ENCODE data around the gene SEPTIN5.

Gene SEPTIN5

DNA sequence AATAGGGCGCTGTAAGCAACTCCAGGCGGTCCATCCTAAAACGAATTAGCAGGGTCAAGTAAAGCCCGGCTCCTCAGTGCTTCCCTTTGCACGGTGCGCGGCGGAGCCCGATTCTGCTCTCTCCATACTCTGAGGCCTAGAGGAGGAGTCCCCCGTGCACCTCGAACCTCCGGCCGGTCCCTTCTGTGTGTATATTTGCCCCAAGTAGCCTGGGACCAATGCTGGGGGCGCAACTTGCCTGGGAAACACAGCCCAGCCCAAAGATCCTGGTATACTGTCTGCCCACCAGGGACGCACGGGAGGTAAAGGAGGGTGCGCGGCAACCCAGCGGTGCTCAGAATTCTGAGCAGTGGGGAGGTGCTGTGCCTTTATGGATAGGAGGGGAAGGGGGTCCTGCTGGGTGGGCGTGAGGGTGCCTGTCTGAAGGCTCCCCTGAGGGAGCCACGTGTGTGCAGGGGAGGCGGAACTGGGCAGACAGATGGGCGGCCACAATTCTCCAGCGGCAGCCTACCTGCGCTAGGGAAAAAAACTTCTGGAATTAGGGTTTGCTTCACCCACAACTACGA, 41.5 kb downstream of the SEPTIN5 start:
- peak; percentile 59 for DNase-seq (ENCODE audit: low spot score)
- TF ChIP-seq, protein P1, sequence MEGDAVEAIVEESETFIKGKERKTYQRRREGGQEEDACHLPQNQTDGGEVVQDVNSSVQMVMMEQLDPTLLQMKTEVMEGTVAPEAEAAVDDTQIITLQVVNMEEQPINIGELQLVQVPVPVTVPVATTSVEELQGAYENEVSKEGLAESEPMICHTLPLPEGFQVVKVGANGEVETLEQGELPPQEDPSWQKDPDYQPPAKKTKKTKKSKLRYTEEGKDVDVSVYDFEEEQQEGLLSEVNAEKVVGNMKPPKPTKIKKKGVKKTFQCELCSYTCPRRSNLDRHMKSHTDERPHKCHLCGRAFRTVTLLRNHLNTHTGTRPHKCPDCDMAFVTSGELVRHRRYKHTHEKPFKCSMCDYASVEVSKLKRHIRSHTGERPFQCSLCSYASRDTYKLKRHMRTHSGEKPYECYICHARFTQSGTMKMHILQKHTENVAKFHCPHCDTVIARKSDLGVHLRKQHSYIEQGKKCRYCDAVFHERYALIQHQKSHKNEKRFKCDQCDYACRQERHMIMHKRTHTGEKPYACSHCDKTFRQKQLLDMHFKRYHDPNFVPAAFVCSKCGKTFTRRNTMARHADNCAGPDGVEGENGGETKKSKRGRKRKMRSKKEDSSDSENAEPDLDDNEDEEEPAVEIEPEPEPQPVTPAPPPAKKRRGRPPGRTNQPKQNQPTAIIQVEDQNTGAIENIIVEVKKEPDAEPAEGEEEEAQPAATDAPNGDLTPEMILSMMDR (IDR thresholded peaks at IDR 0.05; ENCODE audit: extremely low read depth, missing control alignments) = no peak

DNA sequence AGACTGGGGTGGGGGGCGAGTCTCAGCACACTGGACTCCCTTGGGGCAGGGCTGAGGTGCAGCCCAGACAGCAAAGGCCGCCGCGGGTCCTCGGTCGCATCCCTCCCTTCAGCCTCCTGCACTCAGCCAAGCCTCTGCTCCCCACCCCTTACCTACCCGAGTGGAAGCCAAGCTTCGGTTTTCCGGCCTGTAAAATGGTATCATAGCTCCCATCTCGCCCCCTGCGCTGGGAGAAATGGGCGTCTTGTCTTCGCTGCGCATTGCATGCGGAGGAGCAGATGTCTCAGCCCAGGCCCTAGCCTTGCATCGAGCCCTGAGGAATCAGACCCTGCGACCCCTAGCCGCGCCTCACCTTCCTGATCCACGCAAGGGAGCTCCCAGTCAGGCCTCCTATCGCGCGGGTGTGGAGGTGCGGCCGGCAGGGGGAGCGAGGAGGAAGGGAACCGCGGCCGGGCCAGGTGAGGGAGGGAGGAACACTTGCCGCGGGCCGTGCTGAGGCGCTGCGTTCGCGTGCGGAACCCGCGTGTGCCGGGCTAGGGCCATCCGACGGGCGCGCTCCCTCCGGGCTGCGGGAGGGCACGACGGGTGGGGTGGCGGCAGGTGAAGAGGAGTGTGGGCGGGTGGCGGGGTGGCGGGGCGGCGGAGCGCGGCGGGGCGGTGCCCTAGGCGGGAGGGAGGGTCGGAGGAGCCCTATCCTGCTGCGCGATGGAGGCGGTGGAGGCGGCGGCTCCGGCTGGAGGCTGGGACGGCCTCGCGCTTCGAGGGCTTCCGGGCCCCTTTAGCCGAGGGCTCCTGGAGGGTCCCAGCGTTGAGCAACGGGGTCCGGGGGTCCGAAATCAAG, 42.2 kb downstream of the SEPTIN5 start:
- TF ChIP-seq, protein P1 (IDR thresholded peaks at IDR 0.05; ENCODE audit: extremely low read depth, missing control alignments) = peak; percentile 62
- DNase-seq (ENCODE audit: low spot score) = peak; percentile 90

DNA sequence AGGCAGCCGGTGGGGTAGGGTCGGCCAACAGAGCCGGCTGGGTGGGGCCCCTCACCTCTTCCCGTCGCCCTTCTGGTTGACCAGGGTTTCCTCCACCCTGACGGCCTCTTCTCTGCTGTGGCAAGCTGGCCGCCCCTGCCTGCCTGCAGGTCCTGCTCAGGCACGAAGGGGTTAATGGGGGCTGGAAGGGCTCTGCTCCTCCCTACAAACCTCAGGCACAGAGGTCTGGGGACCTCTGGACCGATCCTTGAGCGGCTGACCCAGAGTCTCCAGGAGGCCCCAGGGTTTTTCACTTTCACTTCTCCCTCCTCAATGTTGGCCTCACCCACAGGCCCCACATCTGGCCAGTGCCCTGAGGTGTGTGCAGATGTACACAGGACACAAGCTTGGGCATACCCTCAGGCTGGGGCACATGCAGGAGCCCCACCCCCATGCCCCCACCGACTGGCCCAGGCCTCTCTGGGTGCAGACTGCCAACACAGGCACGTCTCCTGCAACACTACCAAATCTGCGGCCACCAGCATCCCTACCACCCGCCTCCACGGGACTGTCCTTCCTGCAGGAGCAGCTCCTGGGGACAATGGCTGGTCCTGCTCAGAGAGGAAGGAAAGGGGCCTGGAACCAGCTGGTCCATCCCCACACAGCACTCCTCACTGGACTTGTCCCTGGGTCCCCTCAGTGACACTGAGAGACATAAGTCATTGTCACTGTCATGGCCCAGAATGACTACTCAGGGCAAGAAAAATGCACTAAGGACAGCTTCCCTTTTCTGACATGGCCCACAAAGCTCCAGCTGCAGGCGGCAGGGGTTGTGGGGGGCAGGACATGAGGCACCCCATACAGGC, 43.1 kb downstream of the SEPTIN5 start:
- peak; percentile 82 for DNase-seq (ENCODE audit: low spot score)
- TF ChIP-seq, protein P1 (IDR thresholded peaks at IDR 0.05; ENCODE audit: extremely low read depth, missing control alignments) = no peak

- DNase-seq (ENCODE audit: low spot score) = peak; percentile 66
- TF ChIP-seq, protein P1 (IDR thresholded peaks at IDR 0.05; ENCODE audit: extremely low read depth, missing control alignments) = no peak
Observed at GRCh38 chr22:19757985-19758895, 43.9 kb downstream of the SEPTIN5 start.

DNA sequence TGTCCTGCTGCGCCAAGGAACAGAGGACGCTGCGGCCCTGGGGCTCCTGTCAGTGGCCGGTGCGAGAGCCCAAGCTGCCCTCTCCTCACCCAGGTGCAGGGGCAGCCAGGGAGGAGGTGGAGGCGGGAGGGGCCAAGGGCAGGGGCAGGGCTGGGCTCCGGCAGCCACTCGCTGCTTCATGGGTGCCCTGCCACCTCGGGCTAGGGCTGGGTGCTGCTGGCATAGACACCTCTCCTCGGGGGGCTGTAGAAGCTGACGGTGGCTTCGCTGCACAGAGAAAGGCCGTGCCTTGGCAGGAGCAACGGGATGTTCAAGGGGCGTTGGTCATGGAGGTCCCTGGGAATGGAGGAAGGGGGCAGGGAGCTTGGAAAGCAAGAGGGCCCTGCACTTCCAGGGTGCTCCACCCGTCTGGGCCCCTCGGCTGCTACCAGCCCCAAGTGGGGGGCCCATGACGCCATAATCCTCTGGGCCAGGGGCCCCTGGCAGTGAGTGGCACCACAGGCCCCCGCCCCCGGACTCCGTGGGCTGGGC, 44.7 kb downstream of the SEPTIN5 start:
- DNase-seq (ENCODE audit: low spot score) = peak; percentile 58

DNA sequence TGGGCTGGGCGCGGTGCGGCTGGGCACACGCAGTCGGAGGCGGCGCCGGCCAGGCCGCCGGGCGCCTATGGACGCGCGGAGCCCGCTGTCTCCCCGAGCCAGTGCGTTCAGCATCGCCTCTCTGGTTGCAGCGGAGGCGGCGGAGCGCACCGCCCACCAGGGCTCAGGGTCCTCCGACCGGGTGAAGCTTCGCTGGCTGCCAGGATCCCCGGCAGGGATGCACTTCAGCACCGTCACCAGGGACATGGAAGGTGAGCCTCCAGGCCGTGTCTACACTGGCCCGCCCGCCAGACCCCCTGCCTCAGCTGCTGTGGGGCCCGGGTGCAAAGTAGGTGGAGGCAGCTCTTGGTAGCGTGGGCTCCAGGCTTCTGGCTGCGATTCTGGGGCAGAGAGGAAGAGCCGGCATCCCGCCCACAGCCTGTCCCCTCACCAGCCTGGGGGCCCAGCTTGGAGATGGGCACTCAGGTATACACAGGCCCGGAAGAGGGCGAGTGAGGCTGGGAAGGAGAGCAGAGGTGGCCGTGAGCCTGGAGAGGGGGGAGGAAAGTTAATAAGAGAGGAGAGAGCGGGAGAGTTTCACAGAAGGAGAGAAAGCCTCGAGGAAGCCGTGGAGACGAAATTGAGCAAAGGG, 45.2 kb downstream of the SEPTIN5 start:
- TF ChIP-seq, protein P1 (IDR thresholded peaks at IDR 0.05; ENCODE audit: extremely low read depth, missing control alignments) = no peak
- DNase-seq (ENCODE audit: low spot score) = peak; percentile 56

More for the DNA sequence above, 44.7 kb downstream of the SEPTIN5 start:
- TF ChIP-seq, protein P1 (IDR thresholded peaks at IDR 0.05; ENCODE audit: extremely low read depth, missing control alignments) = no peak
